ENCODE data around the gene HOXA4. TPM values are rescaled to one million over a fixed set of nuclear protein-coding genes. Genes with fewer than 3 reads are reported as not detected.

Gene HOXA4
- total RNA-seq, 2 donors from 2014 or later: 0.78 to 1.6 TPM

- DNase-seq: no peak
- no peak for TF ChIP-seq CTCF (IDR thresholded peaks at IDR 0.05)
- no peak for TF ChIP-seq POLR2A (IDR thresholded peaks at IDR 0.05)
- no peak overlapping the region for H3K4me3 ChIP-seq
- peaks cover 0 to 67% of the 10 kb centered on the region in 2 donors for H3K27me3 ChIP-seq
- peaks cover 28% of the 10 kb centered on the region for H3K4me1 ChIP-seq
- 25 to 36% methylated on average over 15 of the region's 15 CpGs for WGBS, 2 donors
- H3K36me3 ChIP-seq (replicated peaks in 1 of 2; ENCODE audit: insufficient read depth in 1 of 2, low read depth in 2 of 2): no peaks in the 10 kb centered on the region
- no peaks in the 10 kb centered on the region for H3K9me3 ChIP-seq
- no peak for ATAC-seq
- intact Hi-C loops (cut with DNase I): no loop called here
- H3K27ac ChIP-seq: no peak overlapping the region
Measured at GRCh38 chr7:27140126-27140857, 9.7 kb upstream of the HOXA4 start.

- WGBS, 2 donors: 22 to 26% methylated on average over 12 to 51 of the region's 53 CpGs
- Histone ChIP-seq H3K4me1 (peaks cover 28% of the 10 kb centered on the region), H3K4me3 (no peak overlapping the region), H3K27me3 (peaks cover 0 to 59% of the 10 kb centered on the region in 2 donors), H3K9me3 (no peaks in the 10 kb centered on the region), H3K27ac (peak overlapping the region in 2 of 4 donors; percentile 13 to 36), H3K36me3 (replicated peaks in 1 of 2; ENCODE audit: insufficient read depth in 1 of 2, low read depth in 2 of 2) (no peaks in the 10 kb centered on the region)
- TF ChIP-seq CTCF (IDR thresholded peaks at IDR 0.05): no peak
- TF ChIP-seq POLR2A (IDR thresholded peaks at IDR 0.05): no peak
- ATAC-seq (no peak), DNase-seq (no peak)
- intact Hi-C loops (cut with DNase I): no loop called here
Measured at GRCh38 chr7:27139334-27140125, 9.0 kb upstream of the HOXA4 start.

GRCh38 chr7:27138985-27139333 lies 8.4 kb upstream of the HOXA4 start:
- H3K27ac ChIP-seq: peak overlapping the region in 2 of 4 donors; percentile 13 to 36
- no peak overlapping the region for H3K4me3 ChIP-seq
- H3K36me3 ChIP-seq (replicated peaks in 1 of 2; ENCODE audit: insufficient read depth in 1 of 2, low read depth in 2 of 2): no peaks in the 10 kb centered on the region
- ATAC-seq: no peak
- H3K4me1 ChIP-seq: peaks cover 26% of the 10 kb centered on the region
- 25 to 27% methylated on average over 11 of the region's 11 CpGs for WGBS, 2 donors
- TF ChIP-seq CTCF (IDR thresholded peaks at IDR 0.05) (no peak), POLR2A (IDR thresholded peaks at IDR 0.05) (no peak)
- H3K9me3 ChIP-seq: no peaks in the 10 kb centered on the region
- DNase-seq: no peak
- peaks cover 0 to 53% of the 10 kb centered on the region in 2 donors for H3K27me3 ChIP-seq
- intact Hi-C loops (cut with DNase I): no loop called here

GRCh38 chr7:27138472-27138871 lies 7.9 kb upstream of the HOXA4 start:
- TF ChIP-seq POLR2A (IDR thresholded peaks at IDR 0.05) (no peak), CTCF (IDR thresholded peaks at IDR 0.05) (no peak)
- peaks cover 22% of the 10 kb centered on the region for H3K4me1 ChIP-seq
- no peaks in the 10 kb centered on the region for H3K36me3 ChIP-seq (replicated peaks in 1 of 2; ENCODE audit: insufficient read depth in 1 of 2, low read depth in 2 of 2)
- ATAC-seq (no peak), DNase-seq (no peak)
- no peak overlapping the region for H3K27ac ChIP-seq
- 47 to 64% methylated on average over 1 of the region's 1 CpG for WGBS, 2 donors
- no peak overlapping the region for H3K4me3 ChIP-seq
- H3K27me3 ChIP-seq: peaks cover 0 to 48% of the 10 kb centered on the region in 2 donors
- intact Hi-C loops (cut with DNase I): no loop called here
- H3K9me3 ChIP-seq: no peaks in the 10 kb centered on the region

Measured in body of pancreas (tissue), 4 donors.